D341Med (cell line): ENCODE measurements around the gene PCBP3.
"Not testable (repeated sequence)": the region's sequence is repeated elsewhere in the genome, so short reads cannot be mapped to it uniquely, and the experiment has no call there.

ENCODE experiments used
- DNase-seq: peaks from one replicate; pipeline ENCODE4 v3.0.0; 2012; ENCODE audit warnings: low spot score

The PCBP3 gene

DNA sequence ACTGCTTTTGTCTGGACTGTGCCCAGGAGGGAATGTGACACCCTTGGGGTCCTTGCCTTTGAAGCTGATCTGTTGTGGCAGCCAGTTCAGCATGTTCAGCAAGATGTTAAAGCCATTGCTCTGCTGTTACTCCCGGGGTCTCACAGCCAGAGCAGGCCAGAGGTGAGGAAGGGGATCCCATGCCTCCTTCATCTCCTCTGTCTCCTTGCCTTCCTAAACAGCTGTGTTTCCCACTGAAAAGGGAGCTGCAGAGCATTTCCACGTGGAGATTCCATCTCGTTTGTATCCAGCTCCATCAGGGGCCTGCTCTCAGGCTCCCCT, 202.2 kb downstream of the PCBP3 start:
- no peak for DNase-seq

DNA sequence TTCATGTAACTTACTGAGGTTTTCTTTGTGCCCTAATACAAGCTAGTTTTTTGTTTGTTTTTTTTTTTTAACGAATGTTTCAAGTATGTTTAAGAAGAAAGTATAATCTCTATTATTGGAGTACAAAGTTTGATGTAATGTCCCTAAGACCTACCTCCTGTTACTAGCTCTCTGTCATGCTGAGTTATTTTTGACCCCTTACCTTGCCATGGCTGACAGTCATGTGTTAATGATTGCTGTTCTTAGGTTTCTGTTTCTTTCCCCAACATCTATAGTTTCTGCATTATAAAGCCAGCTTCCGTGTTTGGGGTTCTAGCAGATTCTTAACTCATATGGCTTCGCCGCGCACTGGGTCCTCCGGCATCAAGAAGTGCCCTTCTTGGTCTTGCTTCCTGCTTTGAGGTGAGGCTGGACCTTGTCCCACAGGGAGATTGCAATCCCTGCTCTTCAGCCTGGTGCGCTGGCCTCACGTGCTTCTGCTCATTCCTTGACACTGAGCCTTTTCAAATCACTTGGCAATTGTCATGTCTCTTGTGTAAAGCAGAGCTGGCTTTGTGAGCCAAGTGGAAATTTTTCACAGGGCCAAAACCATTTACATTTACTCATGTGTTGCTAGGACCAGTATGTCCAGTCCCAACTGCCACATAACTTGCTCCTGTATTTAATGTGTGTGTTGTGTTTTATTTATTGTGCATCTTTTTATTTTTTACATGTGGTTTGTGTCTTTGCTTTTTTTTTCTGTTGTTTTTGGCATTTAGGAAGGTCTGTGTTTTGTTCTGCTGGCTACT, 203.0 kb downstream of the PCBP3 start:
- no peak for DNase-seq

DNA sequence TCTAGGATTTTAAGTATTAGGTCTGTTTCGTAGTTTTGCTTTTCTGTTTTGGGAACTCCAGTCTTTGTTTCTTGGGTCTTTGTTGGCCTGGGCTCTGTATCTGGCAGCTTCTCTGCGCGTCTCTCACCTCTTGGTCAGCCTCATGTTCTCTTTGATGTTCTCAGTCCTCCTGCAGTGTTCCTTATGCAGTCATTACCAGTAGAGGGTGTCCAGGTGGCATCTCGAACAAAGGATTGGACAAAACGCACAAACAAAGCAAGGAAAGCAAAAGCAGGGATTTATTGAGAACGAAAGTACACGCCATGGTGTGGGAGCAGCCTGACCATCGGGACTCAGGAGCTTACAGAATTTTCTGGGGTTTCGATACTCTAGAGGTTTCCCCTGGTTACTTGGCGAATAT, 204.3 kb downstream of the PCBP3 start:
- DNase-seq: no peak

DNA sequence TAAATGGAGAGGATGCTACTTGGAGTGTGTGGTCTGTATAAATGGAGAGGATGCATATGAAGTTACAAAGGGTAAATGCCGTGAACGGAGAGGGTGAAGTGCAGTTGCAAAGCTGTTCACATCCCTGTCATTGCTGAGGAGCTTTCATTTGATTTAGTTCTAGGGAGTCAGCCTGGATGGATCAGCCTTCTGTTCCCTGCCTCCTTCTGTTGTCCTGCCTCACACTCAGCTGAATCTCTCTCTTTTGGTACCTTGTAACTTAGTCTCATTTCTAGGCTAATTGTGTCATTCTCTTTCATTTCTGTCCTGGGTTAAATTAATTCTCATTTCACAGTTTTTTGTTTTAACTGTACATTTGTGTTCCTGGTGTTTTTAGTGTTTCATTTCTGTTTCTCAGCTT, 204.8 kb downstream of the PCBP3 start:
- DNase-seq: no peak

DNA sequence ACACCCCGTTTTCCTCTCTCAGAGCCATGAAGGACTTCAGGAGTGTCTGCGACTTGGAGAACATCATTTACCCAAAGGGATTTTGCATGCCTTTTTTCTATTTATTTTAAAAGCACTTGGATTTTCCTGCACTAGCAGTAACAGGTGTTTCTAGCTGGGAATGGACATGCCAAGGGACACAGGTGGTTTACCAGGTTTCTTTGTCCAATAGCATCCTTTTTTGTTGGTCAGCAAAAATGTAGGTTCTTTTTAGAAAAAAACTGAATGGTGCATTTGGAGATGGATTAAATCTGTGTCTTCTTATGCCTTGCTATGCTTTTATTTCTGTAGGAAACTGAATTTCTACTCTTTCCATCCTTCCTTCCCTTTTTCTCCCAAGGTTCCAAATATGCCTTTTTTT, 205.3 kb downstream of the PCBP3 start:
- DNase-seq: no peak

DNA sequence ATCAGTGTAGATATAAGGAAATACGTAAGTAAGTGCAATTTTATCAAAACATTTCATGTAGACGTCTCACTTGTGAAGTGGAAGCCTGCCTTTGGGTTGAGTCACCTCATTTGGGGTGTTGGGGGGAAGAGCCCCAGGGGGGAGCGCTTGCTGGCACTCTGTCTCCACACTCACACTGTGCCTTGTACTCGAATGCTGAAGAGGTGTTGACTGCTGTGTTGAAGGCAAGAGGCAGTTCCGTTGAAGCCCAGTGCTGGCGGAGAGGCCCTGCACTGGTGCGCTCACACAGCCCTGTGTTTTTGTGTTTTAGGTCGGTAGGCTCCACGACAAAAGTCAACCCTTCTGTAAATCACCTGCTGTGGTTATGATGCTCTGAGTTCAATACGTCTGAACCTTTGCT, 206.1 kb downstream of the PCBP3 start:
- no peak for DNase-seq

DNA sequence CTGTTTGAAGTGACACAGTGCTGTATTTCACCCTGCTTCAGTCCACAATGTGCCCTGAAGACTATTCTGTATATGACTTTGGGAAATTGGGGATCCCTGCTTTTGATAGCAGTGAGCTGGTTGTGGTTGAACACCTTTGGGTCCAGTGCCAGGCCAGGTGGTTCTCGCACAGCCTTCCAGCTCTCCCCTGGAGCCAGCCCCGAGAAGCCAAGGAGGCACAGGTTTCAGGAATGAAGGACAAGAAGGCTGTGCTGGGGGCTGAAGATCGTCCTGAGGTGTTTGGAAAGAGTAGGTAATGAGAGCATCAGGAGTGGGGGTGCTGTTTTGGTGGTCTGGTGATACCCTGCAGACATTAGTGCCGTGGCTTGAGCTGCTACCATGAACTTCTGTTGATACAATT, 206.7 kb downstream of the PCBP3 start:
- DNase-seq: no peak

DNA sequence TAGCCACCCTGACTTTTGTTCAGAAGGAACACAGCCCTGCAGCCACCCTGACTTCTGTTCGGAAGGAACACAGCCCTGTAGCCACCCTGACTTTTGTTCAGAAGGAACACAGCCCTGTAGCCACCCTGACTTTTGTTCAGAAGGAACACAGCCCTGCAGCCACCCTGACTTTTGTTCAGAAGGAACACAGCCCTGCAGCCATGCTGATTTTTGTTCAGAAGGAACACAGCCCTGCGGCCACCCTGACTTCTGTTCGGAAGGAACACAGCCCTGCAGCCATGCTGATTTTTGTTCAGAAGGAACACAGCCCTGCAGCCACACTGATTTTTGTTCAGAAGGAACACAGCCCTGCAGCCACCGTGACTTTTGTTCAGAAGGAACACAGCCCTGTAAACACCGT, 208.9 kb downstream of the PCBP3 start:
- not testable (repeated sequence) for DNase-seq

DNA sequence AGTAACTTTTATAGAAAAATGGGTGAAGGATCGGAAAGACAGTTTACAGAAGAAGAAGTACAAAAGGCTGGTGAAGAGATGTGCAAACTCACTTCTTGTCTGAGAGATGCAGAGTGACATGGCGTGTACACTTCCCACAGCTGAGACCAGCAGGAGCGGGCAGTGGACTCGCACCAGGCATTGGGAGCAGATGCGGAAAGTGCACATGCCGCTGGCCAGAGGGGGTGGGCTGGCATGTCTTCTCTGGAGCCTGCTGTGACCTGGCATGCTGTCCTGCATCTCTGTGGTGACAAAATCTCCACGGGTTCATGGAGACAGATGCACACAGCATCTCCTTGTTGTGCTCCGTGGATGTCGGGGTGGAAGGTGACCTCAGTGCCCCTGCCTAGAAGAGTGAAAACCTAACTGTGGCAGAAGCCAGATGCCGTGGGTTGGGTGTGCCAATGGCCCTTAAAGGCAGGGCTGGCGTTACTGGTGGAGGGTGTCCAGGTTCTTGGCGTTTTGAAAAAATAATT, 209.4 kb downstream of the PCBP3 start:
- peak; percentile 18 for DNase-seq

DNA sequence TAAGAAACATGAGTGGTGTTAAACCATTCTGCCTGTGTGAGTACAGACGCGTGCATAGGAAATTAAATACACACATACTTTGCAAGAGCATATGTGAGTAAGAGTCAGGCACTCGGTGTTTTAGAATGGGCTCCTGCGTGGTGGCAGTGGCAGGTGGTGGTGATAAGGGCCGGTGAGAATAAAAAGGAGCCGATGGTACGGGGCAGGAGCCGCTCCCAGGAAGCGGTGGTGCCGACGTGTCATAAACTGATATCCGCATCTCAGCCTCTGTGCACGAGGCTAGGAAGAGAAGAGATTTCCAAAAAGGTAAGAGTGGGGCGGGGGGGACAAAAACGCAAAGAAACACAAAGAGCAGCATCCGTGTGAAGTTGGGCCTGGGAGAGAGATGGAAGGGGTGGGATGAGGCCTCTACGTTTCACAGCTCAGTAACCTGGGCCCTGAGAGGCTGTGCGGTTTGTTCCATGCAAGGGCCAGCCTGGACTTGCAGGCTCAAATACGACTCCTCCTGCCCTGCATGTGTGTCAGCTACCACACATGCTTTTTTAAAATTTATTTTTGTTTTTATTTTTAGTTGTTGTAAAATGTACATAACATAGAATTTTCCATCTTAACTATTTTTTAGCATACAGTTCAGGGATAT, 210.3 kb downstream of the PCBP3 start:
- DNase-seq: no peak

DNA sequence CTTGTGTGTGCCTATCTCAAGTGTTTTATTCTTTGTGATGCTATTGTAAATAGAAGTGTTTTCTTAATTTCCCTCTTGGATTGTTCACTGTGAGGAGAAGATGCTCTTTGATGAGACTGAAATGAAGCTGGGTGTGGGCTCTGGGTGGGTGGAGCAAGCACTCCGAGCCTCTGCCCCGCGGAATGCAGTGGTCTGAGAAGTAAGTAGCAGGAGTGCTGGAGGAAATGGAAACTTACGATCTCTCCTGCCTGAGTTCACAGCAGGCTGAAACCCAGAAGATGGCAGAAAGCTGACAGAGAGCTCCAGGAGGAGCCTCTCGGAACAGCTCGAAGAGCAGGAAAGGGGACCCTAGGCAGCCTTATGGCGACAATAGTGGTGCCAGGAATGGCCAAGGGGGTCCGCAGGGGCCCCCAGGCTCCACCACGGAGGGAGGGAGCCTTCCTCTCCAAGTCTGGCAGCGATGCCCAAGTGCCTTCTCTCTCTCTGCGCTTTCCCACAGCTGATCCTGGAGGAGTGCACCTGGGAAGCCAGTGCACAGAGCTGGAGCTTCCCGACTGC, 211.2 kb downstream of the PCBP3 start:
- DNase-seq: no peak

DNA sequence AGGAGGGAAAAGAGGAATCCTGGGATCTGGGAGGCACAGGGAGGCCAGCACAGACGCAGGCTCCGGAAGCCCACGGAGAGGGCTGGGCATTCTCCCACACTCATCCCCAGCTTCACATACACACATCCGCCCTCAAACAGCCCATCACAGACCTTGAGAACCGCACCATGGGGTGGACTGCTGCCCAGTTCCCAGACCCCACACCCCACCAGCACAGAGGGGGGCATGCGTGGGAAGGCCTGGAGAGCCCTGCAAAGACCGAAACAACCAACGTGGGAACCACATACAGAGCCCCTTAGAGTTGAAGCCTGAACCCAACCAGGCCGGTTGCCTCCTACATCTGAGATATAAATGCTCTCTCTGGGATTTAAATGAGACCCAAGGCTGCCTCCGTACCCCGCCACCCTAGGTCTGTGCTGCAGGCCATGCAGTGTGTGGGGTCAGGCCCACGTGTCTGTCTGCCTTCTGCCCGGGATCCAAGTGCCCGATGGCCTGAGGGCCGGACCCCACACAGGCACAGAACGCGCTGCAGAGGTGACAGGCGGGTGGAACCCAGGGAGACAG, 211.8 kb downstream of the PCBP3 start:
- DNase-seq: no peak

DNA sequence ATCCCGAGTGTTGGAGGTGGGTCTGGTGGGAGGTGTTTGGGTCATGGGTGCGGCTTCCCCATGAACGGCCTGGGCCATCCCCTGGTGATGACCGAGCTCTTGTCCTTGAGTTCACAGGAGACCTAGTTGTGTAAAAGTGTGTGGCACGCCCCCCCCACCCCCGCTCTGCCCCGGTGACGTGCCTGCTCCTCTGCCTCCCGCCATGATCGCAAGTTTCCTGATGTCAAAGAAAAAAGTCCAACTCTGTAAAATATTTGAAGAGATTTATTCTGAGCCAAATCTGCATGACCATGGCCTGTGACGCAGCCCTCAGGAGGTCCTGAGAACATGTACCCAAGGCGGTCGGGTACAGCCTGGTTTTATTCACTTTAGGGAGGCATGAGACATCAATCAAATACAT, 212.9 kb downstream of the PCBP3 start:
- DNase-seq: no peak

DNA sequence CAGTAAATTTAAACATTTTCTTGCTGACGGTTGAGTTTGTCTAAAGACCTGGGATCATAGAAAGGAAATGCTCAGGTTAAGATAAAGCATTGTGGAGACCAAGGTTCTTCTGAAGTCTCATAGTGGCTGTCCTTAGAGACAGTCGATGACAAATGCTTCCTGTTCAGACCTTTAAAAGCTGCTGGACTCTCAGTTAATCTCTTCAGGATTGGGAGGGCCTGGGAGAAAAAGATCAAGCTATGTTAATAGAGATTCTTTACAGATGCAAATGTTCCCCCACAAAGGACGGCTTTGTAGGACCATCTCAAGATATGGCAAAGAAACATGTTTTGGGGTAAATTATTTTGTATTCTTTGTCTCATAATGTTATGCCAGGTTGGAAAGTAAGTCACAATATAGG, 213.4 kb downstream of the PCBP3 start:
- no peak for DNase-seq

DNA sequence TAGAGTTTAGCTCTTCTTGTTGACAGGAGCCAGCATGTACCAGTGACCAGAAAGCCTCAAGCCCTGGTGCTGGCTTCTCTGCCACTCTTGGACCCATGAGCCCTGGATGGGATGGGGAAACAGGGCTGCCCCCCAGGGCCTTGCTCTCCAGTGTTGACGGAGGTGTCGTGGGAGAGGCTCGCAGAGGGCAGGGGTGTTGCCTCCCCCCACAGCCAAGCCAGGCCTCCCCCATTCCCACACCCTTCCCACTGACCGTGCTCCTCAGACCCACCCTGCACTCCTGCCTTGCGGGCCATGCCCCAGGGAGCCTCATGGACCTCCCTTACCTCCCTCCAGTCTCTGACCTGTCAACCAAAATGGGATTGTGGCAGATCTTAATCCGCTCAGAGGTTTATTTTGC, 214.2 kb downstream of the PCBP3 start:
- no peak for DNase-seq

DNA sequence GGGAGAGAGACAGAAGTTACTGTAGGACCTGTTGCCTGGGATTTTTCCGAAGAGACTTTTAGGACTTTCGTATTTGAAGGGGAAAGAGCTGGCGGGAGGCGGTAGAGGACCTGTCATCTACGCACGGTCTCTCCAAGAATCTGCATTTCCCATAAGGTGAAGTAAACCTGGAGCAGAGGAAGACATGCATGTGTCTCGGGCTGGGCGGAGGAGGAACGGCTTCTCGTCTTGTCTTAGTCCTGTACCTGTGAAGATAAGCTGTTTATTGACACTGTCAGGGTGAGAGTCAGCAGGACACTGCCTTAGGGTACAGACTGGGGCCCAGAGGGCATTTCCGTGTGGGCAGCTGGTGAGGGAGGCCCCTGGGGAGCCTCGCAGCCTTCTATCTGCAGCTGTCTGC, 214.7 kb downstream of the PCBP3 start:
- no peak for DNase-seq

DNA sequence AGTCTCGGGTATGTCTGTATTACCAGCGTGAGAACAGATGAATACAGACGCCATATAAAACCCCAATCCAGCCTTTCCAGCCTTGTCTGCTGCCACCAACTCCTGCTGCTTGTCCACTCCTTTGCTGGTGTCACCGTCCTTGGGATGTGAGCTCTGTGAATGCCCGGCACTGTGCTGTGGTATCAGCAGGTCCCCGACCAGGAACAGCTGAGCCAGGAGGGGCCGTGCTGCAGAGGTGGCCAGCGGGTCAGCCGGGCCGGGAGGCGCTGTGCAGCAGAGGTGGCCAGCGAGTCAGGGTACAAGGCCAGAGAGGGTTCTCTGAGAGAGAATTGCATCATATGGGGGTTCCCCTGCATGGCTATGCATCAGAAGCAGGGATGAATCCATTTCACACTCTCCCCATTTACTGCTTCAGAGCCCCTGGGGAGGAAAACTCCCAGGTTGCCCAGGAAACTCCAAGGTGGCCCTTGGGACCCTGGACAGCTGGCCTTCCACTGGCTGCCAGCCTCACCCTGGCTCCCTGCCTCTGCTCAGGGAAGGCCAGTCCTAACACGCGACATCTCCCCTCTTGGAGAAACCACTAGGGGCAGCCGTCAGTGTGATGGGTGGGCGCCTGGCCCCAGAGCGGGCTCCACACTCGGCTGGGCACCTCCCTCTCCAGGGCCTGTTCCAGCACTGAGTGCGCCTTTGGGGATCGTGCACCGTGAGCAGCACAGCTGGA, 215.7 kb downstream of the PCBP3 start:
- no peak for DNase-seq

DNA sequence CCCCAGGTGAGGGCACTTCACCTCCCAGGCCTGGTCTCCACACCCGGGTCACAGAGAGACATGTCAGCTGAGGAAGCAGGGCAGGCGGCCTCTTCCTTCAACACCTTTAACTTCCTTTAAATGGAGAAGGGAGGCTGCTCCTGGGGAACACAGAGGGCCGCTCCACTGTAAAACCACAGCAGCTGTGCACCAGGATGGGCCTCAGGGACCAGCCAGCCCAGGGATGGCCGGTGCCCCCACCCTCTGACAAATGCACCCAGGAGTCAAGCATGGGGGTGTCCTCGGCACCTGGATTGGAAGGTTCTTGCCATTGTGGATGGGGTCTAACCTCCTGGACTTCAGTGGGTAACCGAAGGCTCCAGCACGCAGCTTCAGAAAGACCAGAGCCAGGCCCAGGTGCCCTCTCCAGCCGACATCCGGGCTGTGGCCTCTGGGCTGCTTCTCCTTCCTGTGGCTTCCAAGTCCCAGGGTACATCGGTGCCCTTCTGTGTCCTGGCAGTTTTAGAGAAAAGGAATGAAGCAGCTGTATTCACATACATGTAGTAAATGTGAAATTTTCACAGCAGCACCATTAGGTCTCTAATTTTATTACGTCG, 216.3 kb downstream of the PCBP3 start:
- DNase-seq: no peak

DNA sequence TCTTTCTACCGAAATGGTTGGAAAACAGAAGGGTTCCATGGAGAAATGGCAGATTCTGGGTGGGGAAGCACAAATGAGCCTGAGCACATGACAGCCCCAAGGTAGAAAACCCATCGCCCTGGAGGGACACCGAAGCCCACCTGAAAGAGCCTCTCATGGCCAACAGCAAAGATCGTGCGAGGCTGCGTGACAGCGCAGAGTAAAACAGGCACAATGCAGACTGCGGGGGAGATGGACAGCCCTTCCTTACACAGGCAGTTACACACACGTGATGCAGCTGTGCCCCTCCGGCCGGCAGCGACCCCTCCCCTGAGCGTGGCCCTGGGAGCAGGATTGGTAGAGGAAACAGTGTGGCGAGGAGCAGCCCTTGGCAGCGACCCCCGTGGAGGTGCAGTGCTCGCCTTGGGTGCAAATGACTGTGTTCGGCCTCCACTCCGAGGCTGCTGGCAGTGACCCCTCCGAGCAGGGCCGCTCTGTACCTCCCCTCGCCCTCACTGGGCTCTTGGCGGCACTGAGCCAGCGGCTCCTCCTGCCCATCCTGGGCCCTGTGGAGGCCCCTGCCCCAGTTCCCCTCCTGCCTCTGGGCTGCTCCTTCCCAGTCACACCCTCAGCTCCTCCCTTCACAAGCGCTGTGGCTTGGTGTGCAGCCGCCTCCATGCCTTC, 217.1 kb downstream of the PCBP3 start:
- DNase-seq: no peak

DNA sequence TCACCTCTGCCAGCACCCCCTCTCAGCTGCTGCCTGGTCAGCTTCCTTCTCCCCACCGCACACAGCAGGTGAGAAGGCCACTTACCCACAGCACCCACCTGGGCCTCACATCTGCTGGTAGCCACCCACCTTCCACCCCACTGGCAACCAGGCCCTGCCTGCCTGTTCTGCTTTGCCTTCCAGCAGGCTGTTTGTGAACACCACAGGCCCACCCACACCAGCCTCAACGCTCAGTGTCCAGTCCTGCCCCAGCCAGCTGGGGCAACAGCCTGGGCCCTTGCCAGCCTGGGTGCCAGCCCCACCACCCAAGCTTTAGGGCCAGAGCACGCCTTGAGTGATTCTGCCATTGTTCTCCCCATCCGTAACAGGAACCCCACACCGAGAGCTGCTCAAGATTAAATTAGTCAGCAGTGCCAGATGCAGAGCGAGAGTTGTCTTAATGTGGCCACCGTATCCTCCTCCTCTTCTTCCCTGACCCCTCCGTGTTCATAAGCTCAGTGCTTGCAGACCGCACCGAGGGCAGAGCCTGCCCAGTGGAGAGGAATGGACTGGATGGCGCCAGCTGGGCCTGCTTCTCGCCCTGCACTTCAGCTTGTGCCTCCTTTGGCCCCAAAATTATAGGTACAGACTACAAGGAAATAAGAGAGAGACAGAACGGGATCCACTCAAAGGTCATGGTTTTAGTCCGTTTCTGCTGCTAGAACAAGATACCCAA, 217.8 kb downstream of the PCBP3 start:
- DNase-seq: no peak
